ENCODE measurements around the gene AGXT.

GRCh38 chr2:240918258-240919091 is 49.9 kb downstream of the AGXT start:
- TF ChIP-seq, protein P1, sequence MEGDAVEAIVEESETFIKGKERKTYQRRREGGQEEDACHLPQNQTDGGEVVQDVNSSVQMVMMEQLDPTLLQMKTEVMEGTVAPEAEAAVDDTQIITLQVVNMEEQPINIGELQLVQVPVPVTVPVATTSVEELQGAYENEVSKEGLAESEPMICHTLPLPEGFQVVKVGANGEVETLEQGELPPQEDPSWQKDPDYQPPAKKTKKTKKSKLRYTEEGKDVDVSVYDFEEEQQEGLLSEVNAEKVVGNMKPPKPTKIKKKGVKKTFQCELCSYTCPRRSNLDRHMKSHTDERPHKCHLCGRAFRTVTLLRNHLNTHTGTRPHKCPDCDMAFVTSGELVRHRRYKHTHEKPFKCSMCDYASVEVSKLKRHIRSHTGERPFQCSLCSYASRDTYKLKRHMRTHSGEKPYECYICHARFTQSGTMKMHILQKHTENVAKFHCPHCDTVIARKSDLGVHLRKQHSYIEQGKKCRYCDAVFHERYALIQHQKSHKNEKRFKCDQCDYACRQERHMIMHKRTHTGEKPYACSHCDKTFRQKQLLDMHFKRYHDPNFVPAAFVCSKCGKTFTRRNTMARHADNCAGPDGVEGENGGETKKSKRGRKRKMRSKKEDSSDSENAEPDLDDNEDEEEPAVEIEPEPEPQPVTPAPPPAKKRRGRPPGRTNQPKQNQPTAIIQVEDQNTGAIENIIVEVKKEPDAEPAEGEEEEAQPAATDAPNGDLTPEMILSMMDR (IDR thresholded peaks at IDR 0.05; ENCODE audit: low read length) = no peak
- TF ChIP-seq EZH2 (IDR thresholded peaks at IDR 0.05; ENCODE audit: borderline replicate concordance, low read length) = no peak

Measured in OCI-LY1 (cell line).